A549 treated with DMSO at 1 μM for 4 hours (cell line): ENCODE results near the gene PCED1A. TPM values are rescaled to one million over a fixed set of nuclear protein-coding genes. Genes with fewer than 3 reads are reported as not detected.

Experiments used
- total RNA-seq: library from RNA; stranded (reverse); fragments of 200-300 nt; extraction: Qiagen RNA extraction; gene quantifications from 5 replicates; pipeline ENCODE4 v1.2.3, GENCODE V29; 2022; ENCODE audit warnings: low read depth

The PCED1A gene, protein sequence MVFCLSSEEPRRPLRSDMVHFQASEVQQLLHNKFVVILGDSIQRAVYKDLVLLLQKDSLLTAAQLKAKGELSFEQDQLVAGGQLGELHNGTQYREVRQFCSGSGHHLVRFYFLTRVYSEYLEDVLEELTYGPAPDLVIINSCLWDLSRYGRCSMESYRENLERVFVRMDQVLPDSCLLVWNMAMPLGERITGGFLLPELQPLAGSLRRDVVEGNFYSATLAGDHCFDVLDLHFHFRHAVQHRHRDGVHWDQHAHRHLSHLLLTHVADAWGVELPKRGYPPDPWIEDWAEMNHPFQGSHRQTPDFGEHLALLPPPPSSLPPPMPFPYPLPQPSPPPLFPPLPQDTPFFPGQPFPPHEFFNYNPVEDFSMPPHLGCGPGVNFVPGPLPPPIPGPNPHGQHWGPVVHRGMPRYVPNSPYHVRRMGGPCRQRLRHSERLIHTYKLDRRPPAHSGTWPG
- 20.9 to 30.2 TPM (median 28.9 TPM) in 5 replicates for total RNA-seq

DNA sequence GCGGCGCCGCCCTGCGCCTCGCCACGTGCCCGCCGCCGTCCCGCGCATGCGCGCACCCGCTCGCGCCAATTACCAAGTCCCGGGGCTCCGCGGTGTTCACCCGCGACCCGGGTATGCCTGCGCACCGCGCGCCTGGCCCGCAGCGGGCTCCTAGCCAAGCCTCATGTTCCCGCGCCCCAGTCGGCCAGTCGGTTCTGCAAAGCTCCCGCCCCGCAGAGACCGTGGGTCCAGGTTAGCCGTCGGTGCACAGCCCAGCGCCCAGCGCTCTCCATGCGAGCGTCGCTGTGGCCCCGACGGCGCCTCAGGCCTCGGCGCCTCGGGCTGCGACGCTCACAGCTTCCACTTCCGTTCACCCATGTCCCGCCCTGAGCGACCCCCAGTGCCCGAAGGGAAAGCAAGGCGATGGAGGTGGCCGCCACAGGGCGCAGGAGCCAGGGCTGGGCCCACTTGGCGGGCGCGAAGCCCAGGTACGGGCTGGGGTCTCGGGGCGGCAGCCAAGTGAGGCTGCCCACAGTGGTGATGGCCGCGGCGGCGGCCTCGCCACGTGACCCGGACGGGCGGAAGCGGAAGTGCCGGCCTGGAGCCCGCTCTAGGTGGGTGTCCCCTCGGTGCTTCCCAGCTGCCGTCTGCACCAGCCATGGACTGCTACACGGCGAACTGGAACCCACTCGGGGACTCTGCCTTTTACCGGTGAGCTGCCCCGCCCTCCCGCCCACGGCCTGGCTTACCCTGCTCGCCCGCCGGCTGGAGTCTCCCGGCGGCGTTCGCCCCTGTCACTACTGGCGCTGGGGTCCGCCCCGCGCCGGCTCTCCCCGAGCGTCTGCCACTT is at the start of gene PCED1A, which contains the start of gene VPS16:
PCED1A (minus strand) TSS at position 518 of the 829 bp plus-strand sequence. CDS start 743 bp downstream, outside the sequence.
VPS16 (plus strand) TSS at position 608 of the 829 bp plus-strand sequence; CDS start at position 638, 30 bp downstream.

DNA sequence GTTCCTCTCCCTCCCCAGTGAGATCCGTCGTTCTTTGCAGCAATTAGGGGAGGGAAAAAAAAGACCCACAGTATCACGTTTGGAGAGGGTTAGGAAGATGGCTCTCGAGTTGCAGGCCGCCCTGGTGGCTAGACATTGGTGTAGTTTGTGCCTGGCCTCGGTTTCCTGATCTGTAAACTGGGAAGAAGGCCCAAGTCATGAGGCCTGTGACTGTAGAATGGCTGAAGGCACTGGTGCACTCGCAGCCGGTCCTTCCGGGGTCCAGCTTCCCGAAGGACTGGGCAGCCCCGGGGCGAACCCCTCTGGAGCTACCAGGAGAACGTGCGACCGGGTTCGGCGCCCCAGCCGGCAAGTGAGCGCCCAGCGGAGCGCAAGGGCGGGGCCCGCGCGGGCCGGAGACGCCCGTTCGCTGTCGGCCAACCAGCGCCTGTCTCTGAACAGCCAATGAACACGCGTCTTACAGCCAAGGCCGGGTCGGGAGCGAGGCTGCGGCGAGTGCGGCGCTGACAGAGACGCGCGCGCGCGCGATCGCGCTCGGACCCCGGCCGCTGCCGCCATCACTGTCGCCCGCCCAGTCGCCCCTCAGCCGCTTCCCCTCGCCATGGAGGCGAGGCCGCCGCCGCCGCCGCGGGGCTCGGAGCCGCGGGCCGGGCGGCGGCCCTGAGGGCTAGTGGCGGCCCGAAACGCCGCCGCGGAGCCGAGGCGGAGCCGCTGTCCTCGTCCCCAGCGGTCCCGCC is 32.7 kb upstream of the PCED1A start, which contains the start of gene PTPRA:
PTPRA (plus strand) TSS at position 472 of the 737 bp plus-strand sequence. CDS start 90,797 bp downstream, outside the sequence.

DNA sequence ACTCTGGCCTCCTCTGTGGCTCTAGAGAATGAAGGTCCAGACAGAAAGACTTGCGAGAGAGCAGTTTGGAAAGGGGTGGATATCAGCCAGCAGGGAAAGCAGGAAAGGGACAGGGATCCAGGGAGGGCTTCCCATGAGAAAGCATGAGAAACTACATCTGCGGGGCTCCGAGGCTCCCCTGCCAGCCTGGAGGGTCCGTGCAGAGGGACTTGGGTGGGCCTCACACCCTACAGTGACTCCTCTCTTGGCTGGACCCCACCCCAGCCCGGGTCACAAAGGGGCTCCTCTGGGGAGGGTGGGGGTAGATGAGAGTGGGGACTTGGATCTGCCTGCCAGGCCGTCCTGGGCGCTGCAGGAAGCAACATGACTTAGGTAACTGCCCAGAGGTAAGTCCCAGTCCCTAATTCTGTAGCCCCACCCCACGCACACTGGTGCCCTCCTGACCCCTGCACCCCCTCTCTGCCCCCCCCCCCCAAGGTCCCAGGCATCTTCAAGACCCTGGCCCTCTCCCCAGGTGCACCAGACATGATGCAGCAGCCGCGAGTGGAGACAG is 24.3 kb downstream of the PCED1A start, which contains the start of gene TMEM239:
TMEM239 (plus strand) TSS at position 335 of the 553 bp plus-strand sequence; CDS start at position 526, 191 bp downstream.

DNA sequence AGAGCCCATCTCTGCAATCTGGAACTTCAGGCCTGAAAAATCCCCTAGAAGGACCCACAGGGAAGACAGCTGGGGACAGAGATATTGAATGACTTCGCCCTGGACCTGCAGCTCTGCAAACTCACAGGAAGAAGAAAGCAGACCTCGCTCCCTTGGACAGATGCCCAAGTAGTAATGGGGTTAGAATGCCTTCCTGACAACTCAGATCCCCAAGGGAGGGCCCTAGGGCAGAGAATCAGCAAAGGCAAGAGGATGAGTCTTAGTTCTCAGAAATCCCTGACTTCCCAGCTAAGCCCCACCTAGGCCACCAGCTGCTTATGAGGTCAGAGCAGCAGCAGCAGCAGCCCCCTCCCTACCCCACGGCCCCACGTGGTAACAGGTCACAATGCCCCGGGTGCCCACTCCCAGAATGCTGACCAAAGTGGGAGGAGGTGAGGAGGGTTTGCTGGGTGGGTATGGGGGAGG is 25.8 kb downstream of the PCED1A start, which contains the start of gene C20orf141:
C20orf141 (plus strand) TSS at position 401 of the 465 bp plus-strand sequence. CDS start 198 bp downstream, outside the sequence.

DNA sequence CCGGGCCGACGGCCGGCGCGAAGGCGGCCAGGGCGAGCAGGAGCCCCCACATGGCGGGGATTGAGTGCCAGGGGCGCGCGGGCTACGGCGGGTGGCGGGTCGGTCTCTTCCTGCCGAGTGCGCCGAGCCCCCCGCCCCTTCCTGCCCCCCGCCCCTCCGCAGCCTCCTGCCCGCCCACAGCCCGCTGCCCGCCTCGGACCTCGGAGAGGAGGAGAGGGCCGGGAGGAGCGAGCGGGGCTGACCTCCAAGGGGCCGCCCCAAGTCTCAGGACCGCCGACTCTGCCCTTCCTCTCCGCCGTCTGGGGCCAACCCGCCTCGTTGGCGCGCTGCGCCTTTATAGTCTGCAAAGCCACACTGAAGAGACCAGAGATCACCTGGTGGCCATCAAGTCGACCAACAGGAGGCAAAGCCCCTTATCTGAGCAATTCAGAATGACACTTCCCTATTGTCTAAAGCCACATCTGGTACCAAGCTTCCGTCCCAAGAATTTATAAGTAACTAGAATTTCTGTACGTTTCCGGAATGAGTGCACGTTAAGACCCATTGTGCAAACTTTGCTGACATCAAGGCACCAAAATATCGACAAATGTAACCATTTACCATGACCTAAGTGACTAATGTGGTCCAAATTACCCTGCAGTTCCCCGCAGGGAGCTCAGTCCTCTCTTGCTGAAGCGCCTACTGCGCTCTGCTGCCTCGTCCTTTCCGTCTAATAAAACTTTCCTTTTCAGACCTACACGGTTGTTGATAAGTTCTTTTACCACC is 39.8 kb downstream of the PCED1A start, which contains the start of gene CPXM1:
CPXM1 (minus strand) TSS at position 107 of the 765 bp plus-strand sequence; CDS start at position 52, 55 bp downstream.

Other genes starting within 250 kb of the PCED1A start
- gene NOP56, start 188.0 kb downstream of the PCED1A start, total RNA-seq, result 599 to 673 TPM (median 643 TPM) in 5 replicates
- 121 to 136 TPM (median 134 TPM) in 5 replicates for gene IDH3B, start 176.4 kb downstream of the PCED1A start, total RNA-seq
- 1.8 to 3.5 TPM (median 2.6 TPM) in 5 replicates for gene EBF4, start 147.9 kb downstream of the PCED1A start, total RNA-seq
- not detected in 5 replicates for gene CPXM1, start 40.0 kb downstream of the PCED1A start, total RNA-seq
- 0.23 to 0.62 TPM (median 0.49 TPM) in 4 of 5 replicates, not detected in the other for gene C20orf141, start 25.7 kb downstream of the PCED1A start, total RNA-seq
- gene TMEM239, start 24.3 kb downstream of the PCED1A start, total RNA-seq, result not detected in 5 replicates
- gene VPS16, start 90 bp upstream of the PCED1A start, total RNA-seq, result 25.5 to 35.6 TPM (median 35.2 TPM) in 5 replicates
- gene PTPRA, start 32.8 kb upstream of the PCED1A start, total RNA-seq, result 31.2 to 39.3 TPM (median 38.3 TPM) in 5 replicates
- 0.25 to 0.26 TPM in 2 of 5 replicates, not detected in the others for gene GNRH2, start 203.0 kb upstream of the PCED1A start, total RNA-seq
- 103 to 162 TPM (median 144 TPM) in 5 replicates for gene MRPS26, start 205.4 kb upstream of the PCED1A start, total RNA-seq
- gene OXT, start 231.0 kb upstream of the PCED1A start, total RNA-seq, result not detected in 5 replicates
- not detected in 5 replicates for gene AVP, start 244.1 kb upstream of the PCED1A start, total RNA-seq